ENCODE measurements around the gene SERTAD4. TPM values are rescaled to one million over a fixed set of nuclear protein-coding genes. Genes with fewer than 3 reads are reported as not detected.
"Not testable (repeated sequence)": the region's sequence is repeated elsewhere in the genome, so short reads cannot be mapped to it uniquely, and the experiment has no call there.

Gene SERTAD4
- total RNA-seq (not detected), polyA plus RNA-seq (not detected), total RNA-seq (not detected)

GRCh38 chr1:210232511-210233215 lies at the start of gene SERTAD4:
SERTAD4 (plus strand) TSS chr1:210232796; CDS start chr1:210237961, 5,165 bp downstream.
- peaks cover 0 to 7% (median 0%) of the 10 kb centered on the region in 11 donors for H3K9me3 Mint-ChIP-seq
- no peak within 1 kb of the TSS for H3K27ac Mint-ChIP-seq
- H3K36me3 ChIP-seq (ENCODE audit: control insufficient read depth in 2 of 3, insufficient read depth in 3 of 3, low read length in 3 of 3) = no peaks in the 10 kb centered on the region
- DNase-seq (no peak), ATAC-seq (no peak)
- ChIA-PET CTCF (no interaction called here), POLR2A (no interaction called here)
- no peaks in the 10 kb centered on the region for H3K36me3 Mint-ChIP-seq
- peak within 1 kb of the TSS; percentile 35 to 80 (median 70) for H3K4me3 Mint-ChIP-seq
- no peaks in the 10 kb centered on the region for H3K4me1 ChIP-seq (ENCODE audit: control insufficient read depth in 2 of 2, insufficient read depth in 2 of 2, low read length in 2 of 2)
- H3K27me3 ChIP-seq (ENCODE audit: control insufficient read depth in 2 of 2, insufficient read depth in 2 of 2, low read length in 2 of 2) = peaks cover 3 to 15% of the 10 kb centered on the region in 2 donors
- intact Hi-C loops (cut with micrococcal nuclease) = no loop called here
- peaks cover 56 to 64% (median 57%) of the 10 kb centered on the region in 5 donors for H3K27me3 Mint-ChIP-seq
- no peak within 1 kb of the TSS for H3K27ac ChIP-seq (ENCODE audit: low read depth, low read length)
- no peaks in the 10 kb centered on the region for H3K9me3 ChIP-seq (ENCODE audit: control insufficient read depth in 2 of 3, low read length in 3 of 3)
- H3K4me1 Mint-ChIP-seq = peaks cover 2 to 14% (median 10%) of the 10 kb centered on the region in 7 donors
- no peak within 1 kb of the TSS for H3K4me3 ChIP-seq (ENCODE audit: low read length)

GRCh38 chr1:210185063-210185462 lies 47.5 kb upstream of the SERTAD4 start:
- peaks cover 0 to 12% (median 4%) of the 10 kb centered on the region in 5 donors for H3K27me3 Mint-ChIP-seq
- Histone ChIP-seq H3K27me3 (ENCODE audit: control insufficient read depth in 2 of 2, insufficient read depth in 2 of 2, low read length in 2 of 2) (no peaks in the 10 kb centered on the region), H3K36me3 (ENCODE audit: control insufficient read depth in 2 of 3, insufficient read depth in 3 of 3, low read length in 3 of 3) (no peaks in the 10 kb centered on the region), H3K9me3 (ENCODE audit: control insufficient read depth in 2 of 3, low read length in 3 of 3) (no peaks in the 10 kb centered on the region), H3K4me3 (ENCODE audit: low read length) (no peak overlapping the region), H3K4me1 (ENCODE audit: control insufficient read depth in 2 of 2, insufficient read depth in 2 of 2, low read length in 2 of 2) (no peaks in the 10 kb centered on the region), H3K27ac (ENCODE audit: low read depth, low read length) (no peak overlapping the region)
- H3K36me3 Mint-ChIP-seq = no peaks in the 10 kb centered on the region
- peaks cover 0 to 1% (median 0%) of the 10 kb centered on the region in 11 donors for H3K9me3 Mint-ChIP-seq
- no peaks in the 10 kb centered on the region for H3K4me1 Mint-ChIP-seq
- ATAC-seq (no peak), DNase-seq (no peak)
- intact Hi-C loops (cut with micrococcal nuclease) = no loop called here
- H3K4me3 Mint-ChIP-seq = no peak overlapping the region
- no peak overlapping the region for H3K27ac Mint-ChIP-seq
- CTCF ChIA-PET = no interaction called here
- POLR2A ChIA-PET = no interaction called here

GRCh38 chr1:210187849-210188606 lies 44.6 kb upstream of the SERTAD4 start:
- H3K4me1 ChIP-seq (ENCODE audit: control insufficient read depth in 2 of 2, insufficient read depth in 2 of 2, low read length in 2 of 2); H3K27me3 Mint-ChIP-seq; H3K9me3 ChIP-seq (ENCODE audit: control insufficient read depth in 2 of 3, low read length in 3 of 3); H3K4me1 Mint-ChIP-seq; DNase-seq; ATAC-seq; H3K36me3 ChIP-seq (ENCODE audit: control insufficient read depth in 2 of 3, insufficient read depth in 3 of 3, low read length in 3 of 3); H3K27ac ChIP-seq (ENCODE audit: low read depth, low read length); H3K9me3 Mint-ChIP-seq; H3K4me3 ChIP-seq (ENCODE audit: low read length); POLR2A ChIA-PET; H3K27me3 ChIP-seq (ENCODE audit: control insufficient read depth in 2 of 2, insufficient read depth in 2 of 2, low read length in 2 of 2); CTCF ChIA-PET; H3K36me3 Mint-ChIP-seq; H3K27ac Mint-ChIP-seq; intact Hi-C loops (cut with micrococcal nuclease); H3K4me3 Mint-ChIP-seq: not testable (repeated sequence)

- CTCF ChIA-PET = no interaction called here
- Mint-ChIP-seq H3K27ac (no peak overlapping the region), H3K4me3 (no peak overlapping the region), H3K9me3 (no peaks in the 10 kb centered on the region), H3K36me3 (no peaks in the 10 kb centered on the region), H3K27me3 (peaks cover 0 to 4% (median 0%) of the 10 kb centered on the region in 5 donors), H3K4me1 (no peaks in the 10 kb centered on the region)
- POLR2A ChIA-PET = no interaction called here
- DNase-seq = no peak
- Histone ChIP-seq H3K4me1 (ENCODE audit: control insufficient read depth in 2 of 2, insufficient read depth in 2 of 2, low read length in 2 of 2) (no peaks in the 10 kb centered on the region), H3K27me3 (ENCODE audit: control insufficient read depth in 2 of 2, insufficient read depth in 2 of 2, low read length in 2 of 2) (no peaks in the 10 kb centered on the region), H3K4me3 (ENCODE audit: low read length) (no peak overlapping the region), H3K36me3 (ENCODE audit: control insufficient read depth in 2 of 3, insufficient read depth in 3 of 3, low read length in 3 of 3) (no peaks in the 10 kb centered on the region), H3K27ac (ENCODE audit: low read depth, low read length) (no peak overlapping the region), H3K9me3 (ENCODE audit: control insufficient read depth in 2 of 3, low read length in 3 of 3) (no peaks in the 10 kb centered on the region)
- intact Hi-C loops (cut with micrococcal nuclease) = no loop called here
- no peak for ATAC-seq
These were observed 43.2 kb upstream of the SERTAD4 start for GRCh38 chr1:210189426-210189825.

GRCh38 chr1:210195635-210196160 lies 36.9 kb upstream of the SERTAD4 start:
- intact Hi-C loops (cut with micrococcal nuclease) = no loop called here
- peaks cover 0 to 12% (median 3%) of the 10 kb centered on the region in 5 donors for H3K27me3 Mint-ChIP-seq
- Histone ChIP-seq H3K27me3 (ENCODE audit: control insufficient read depth in 2 of 2, insufficient read depth in 2 of 2, low read length in 2 of 2) (no peaks in the 10 kb centered on the region), H3K4me1 (ENCODE audit: control insufficient read depth in 2 of 2, insufficient read depth in 2 of 2, low read length in 2 of 2) (no peaks in the 10 kb centered on the region), H3K4me3 (ENCODE audit: low read length) (no peak overlapping the region), H3K27ac (ENCODE audit: low read depth, low read length) (no peak overlapping the region), H3K9me3 (ENCODE audit: control insufficient read depth in 2 of 3, low read length in 3 of 3) (peaks cover 0 to 4% (median 0%) of the 10 kb centered on the region in 3 experiments), H3K36me3 (ENCODE audit: control insufficient read depth in 2 of 3, insufficient read depth in 3 of 3, low read length in 3 of 3) (no peaks in the 10 kb centered on the region)
- DNase-seq = no peak
- no peak overlapping the region for H3K27ac Mint-ChIP-seq
- ATAC-seq = no peak
- H3K4me1 Mint-ChIP-seq = no peaks in the 10 kb centered on the region
- peaks cover 0 to 4% (median 0%) of the 10 kb centered on the region in 5 donors for H3K36me3 Mint-ChIP-seq
- H3K9me3 Mint-ChIP-seq = peaks cover 0 to 9% (median 0%) of the 10 kb centered on the region in 11 donors
- CTCF ChIA-PET = no interaction called here
- POLR2A ChIA-PET = no interaction called here
- H3K4me3 Mint-ChIP-seq = no peak overlapping the region

GRCh38 chr1:210196266-210196665 lies 36.3 kb upstream of the SERTAD4 start:
- H3K4me3 ChIP-seq (ENCODE audit: low read length); H3K4me1 ChIP-seq (ENCODE audit: control insufficient read depth in 2 of 2, insufficient read depth in 2 of 2, low read length in 2 of 2); POLR2A ChIA-PET; H3K36me3 ChIP-seq (ENCODE audit: control insufficient read depth in 2 of 3, insufficient read depth in 3 of 3, low read length in 3 of 3); H3K36me3 Mint-ChIP-seq; H3K9me3 ChIP-seq (ENCODE audit: control insufficient read depth in 2 of 3, low read length in 3 of 3); H3K27me3 ChIP-seq (ENCODE audit: control insufficient read depth in 2 of 2, insufficient read depth in 2 of 2, low read length in 2 of 2); H3K4me1 Mint-ChIP-seq; DNase-seq; CTCF ChIA-PET; H3K9me3 Mint-ChIP-seq; H3K4me3 Mint-ChIP-seq; ATAC-seq; H3K27ac ChIP-seq (ENCODE audit: low read depth, low read length); H3K27ac Mint-ChIP-seq; intact Hi-C loops (cut with micrococcal nuclease): not testable (repeated sequence)
- H3K27me3 Mint-ChIP-seq = peaks cover 0 to 17% (median 6%) of the 10 kb centered on the region in 5 donors
